Measurements from ENCODE around the gene DNAAF8.
A peak's percentile ranks its signal among the peaks of the same experiment; 100 is the strongest.

GRCh38 chr16:4701791-4702465 is 32.4 kb upstream of the DNAAF8 start:
- no peak for TF ChIP-seq CTCF (IDR thresholded peaks at IDR 0.05 in 8 of 11, conservative IDR thresholded peaks at IDR 0.05 in 3 of 11)
- TF ChIP-seq POLR2AphosphoS5 (IDR thresholded peaks at IDR 0.05), result peak in 1 of 3 donors; percentile 17
- TF ChIP-seq POLR2A (IDR thresholded peaks at IDR 0.05), result no peak

Measured in spleen (tissue), 7 donors.